WI38 (cell line): ENCODE results near the gene RPS24.
"Not testable (repeated sequence)": the region's sequence is repeated elsewhere in the genome, so short reads cannot be mapped to it uniquely, and the experiment has no call there.

Source experiments
- H3K4me3 ChIP-seq: 2 replicates; pipeline ENCODE4 v1.5.1; 2011; ENCODE audit warnings: low read depth, mild to moderate bottlenecking, control low read depth, low read length
- CTCF ChIP-seq: IDR thresholded peaks from 2 replicates; pipeline ENCODE4 v1.5.1; 2012; ENCODE audit warnings: low read depth, mild to moderate bottlenecking, control low read depth, low read length

RPS24 gene

DNA sequence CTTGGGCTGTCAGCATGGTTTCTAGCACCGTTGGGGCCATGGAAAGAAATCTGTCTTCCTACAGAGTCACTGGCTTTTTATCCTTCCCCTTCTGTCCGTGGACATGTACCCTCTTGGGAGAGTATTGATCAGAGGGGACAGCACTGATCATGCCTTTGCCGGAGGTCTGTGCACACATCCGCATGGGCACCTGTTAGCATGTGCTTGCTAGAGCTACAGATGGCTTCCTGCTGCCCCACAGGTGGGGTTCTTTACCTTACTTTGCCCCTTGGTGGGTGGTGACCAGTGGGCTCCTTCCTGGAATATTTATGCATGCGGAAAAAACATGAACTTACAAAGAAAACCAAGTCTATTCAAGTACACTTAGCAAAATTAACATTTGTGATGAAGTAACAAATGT, 24.9 kb downstream of the RPS24 start:
- no peak overlapping the region for H3K4me3 ChIP-seq
- no peak for TF ChIP-seq CTCF

DNA sequence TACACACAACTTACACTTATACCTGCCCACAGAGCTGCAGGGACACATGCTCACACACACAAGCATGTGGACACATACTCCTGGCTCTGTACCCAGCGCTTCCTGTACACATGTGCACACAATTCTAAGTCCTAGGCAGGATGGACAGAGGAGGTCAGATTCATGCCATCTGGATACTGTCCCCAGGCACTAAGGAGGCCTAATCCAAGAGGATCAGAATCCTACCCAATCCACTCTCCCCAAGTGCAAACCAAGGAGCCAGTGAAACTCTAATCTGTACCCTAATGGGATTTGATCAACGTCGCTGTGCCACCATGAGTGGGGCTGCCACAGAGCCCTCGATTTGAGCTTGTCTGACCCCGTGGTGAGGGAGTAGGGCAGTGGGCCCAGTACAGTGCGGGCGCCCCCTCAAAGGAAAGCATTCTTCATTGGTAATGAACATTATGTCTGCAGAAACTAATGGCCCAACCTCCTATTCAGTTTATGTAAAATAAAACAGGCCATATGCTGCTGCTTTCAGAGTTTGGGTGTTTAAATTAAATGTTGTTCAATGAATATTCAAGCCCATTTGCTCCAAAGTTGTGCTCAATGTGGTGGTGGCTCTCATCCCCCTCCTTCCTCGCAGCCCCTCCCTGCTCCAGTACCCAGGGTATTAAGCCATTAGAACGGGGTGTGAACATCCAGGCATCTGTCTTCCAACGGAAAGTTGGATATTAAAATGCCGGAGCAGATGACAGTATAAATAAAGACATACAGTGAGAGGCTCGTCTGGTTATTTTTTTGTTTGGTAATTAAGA, 26.4 kb downstream of the RPS24 start:
- H3K4me3 ChIP-seq: no peak overlapping the region

GRCh38 chr10:78062296-78062695, 28.6 kb downstream of the RPS24 start:
- no peak for TF ChIP-seq CTCF

More for the DNA sequence above, 26.4 kb downstream of the RPS24 start:
- no peak for TF ChIP-seq CTCF

DNA sequence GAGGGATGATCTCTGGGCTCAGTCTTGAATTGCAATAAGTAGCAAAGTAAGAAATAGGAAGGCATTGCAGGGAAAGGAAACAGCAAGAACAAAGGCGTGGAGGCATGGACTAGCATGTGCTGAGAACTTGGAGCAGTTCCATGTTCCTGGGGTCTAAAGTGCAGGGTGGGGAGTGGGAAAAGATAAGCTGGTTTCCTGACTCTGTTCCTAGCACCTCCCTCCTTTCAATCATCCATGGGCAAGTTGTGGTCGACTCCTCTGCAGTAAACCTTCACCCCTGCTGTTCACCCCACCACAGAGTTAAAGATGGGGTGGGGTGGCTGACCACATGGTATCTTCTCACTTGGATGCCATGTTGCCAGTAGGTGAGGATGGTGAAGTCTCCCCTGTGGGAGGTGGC, 29.6 kb downstream of the RPS24 start:
- H3K4me3 ChIP-seq: no peak overlapping the region
- no peak for TF ChIP-seq CTCF

More at GRCh38 chr10:78062296-78062695, 28.6 kb downstream of the RPS24 start:
- H3K4me3 ChIP-seq: no peak overlapping the region

DNA sequence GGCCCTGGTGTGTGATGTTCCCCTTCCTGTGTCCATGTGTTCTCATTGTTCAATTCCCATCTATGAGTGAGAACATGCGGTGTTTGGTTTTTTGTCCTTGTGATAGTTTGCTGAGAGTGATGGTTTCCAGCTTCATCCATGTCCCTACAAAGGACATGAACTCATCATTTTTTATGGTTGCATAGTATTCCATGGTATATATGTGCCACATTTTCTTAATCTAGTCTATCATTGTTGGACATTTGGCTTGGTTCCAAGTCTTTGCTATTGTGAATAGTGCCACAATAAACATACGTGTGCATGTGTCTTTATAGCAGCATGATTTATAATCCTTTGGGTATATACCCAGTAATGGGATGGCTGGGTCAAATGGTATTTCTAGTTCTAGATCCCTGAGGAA, 31.3 kb downstream of the RPS24 start:
- not testable (repeated sequence) for H3K4me3 ChIP-seq

- no peak overlapping the region for H3K4me3 ChIP-seq
Observed at GRCh38 chr10:78065611-78066010, 31.9 kb downstream of the RPS24 start.

GRCh38 chr10:78066012-78066411, 32.3 kb downstream of the RPS24 start:
- no peak overlapping the region for H3K4me3 ChIP-seq
- no peak for TF ChIP-seq CTCF

More at GRCh38 chr10:78065611-78066010, 31.9 kb downstream of the RPS24 start:
- no peak for TF ChIP-seq CTCF
